ENCODE results near the gene DHX34. TPM values are rescaled to one million over a fixed set of nuclear protein-coding genes. Genes with fewer than 3 reads are reported as not detected.
"Not testable (repeated sequence)": the region's sequence is repeated elsewhere in the genome, so short reads cannot be mapped to it uniquely, and the experiment has no call there.

Gene DHX34
- total RNA-seq, 1 donor from 2014 or later, result 5.2 TPM

DNA sequence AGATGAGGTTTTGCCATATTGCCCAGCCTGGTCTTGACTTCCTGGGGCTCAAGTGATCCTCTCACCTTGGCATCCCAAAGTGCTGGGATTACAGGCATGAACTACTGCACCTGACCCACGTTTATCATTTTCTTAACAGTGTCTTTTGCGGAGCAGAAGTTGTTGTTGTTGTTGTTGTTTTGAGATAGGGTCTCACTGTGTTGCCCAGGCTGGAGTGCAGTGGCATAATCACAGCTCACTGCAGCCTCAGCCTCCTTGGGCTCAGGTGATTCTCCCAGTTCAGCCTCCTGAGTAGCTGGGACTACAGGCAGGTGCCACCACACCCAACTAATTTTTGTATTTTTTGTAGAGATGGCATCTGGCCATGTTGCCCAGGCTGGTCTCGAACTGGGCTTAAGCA is 38.5 kb downstream of the DHX34 start:
- not testable (repeated sequence) for DNase-seq (ENCODE audit: low read depth in 2 of 2)

DNA sequence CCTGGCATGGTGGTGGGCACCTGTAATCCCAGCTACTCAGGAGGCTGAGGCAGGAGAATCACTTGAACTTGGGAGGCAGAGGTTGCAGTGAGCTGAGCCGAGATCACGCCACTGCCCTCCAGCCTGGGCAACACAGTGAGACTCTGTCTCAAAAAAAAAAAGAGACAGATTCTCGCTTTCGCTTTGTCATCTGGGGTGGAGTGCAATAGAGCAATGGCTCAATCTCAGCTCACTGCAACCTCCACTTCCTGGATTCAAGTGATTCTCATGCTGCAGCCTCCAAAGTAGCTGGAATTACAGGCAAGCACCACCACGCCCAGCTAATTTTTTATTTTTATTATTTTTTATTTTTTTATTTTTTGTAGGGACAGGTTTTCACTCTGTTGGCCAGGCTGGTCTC is 39.6 kb downstream of the DHX34 start:
- not testable (repeated sequence) for DNase-seq (ENCODE audit: low read depth in 2 of 2)

GRCh38 chr19:47389150-47389556 is 40.0 kb downstream of the DHX34 start:
- DNase-seq (ENCODE audit: low read depth in 2 of 2), result no peak

GRCh38 chr19:47390533-47391488 is 41.7 kb downstream of the DHX34 start:
- no peak for DNase-seq (ENCODE audit: low read depth in 2 of 2)

DNA sequence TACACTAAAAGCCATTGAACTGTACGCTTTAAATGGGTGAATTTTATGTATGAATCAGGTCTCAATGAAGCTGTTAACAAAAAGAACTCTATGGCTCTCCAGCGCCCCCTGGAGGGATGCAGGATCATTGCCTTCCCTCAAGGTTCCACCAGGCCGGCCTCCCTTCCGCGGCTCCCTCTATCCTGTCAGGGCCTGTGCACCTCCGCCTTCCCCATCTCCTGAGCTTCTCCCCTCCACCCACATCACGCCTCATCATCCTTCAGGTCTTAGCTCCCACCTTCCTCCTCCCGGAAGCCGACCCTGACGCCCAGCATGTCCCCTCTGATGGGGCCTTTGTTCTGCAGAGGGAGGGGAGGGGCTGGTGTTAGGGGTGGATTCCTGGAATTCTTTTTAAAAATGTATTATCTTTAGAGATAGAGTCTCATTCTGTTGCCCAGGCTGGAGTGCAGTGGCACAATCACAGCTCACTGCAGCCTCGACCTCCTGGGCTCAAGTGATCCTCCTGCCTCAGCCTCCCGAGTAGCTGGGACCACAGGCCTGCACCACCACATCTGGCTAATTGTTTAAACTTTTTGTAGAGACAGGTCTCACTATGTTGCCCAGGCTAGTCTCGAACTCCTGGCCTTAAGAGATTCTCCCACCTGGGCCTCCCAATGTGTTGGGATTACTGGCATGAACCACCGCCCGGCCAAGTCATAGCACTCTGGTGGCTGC is 42.6 kb downstream of the DHX34 start:
- peak; percentile 69 to 82 for DNase-seq (ENCODE audit: low read depth in 2 of 2)

DNA sequence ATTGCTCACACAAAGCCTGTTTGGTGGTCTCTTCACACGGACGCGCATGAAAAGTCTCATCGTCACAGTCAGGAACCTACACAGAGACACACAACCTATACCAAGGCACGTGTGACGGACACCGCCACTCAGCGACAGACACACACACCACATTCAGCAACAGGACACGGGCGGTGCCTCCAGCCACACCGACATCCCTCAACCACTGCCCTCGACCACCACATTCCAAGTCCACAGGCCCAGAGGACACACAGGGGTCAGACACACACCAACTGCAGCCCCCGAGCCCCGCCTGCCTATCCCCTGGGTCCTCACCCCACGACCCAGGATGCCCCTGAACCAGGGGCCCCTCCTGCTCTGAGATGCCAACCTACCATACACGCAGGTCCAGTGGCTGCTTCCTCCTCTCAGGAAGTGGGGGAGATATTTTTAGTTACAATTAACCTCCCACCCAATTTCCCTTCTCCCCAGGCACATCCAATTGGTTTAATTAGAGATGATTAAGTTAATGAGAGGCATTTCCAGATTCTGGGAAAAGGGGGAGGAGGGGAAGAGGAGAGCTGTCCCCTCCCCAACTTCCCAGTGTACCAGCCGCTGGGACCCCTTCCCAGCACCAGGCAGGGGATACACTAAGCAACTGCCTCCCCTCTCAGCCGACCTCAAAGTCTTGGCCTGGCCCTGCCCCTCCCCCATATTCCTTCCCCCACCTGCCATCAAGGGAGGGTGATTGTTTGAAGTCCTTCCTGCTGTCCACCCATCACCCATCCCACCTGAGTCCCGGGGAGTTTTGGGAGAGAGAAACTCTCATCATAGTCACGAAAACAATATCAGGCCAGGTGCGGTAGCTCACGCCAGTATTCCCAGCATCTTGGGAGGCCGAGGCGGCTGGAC is 49.8 kb downstream of the DHX34 start:
- no peak for DNase-seq (ENCODE audit: low read depth in 2 of 2)

GRCh38 chr19:47402504-47402903 is 53.4 kb downstream of the DHX34 start:
- DNase-seq (ENCODE audit: low read depth in 2 of 2), result no peak

GRCh38 chr19:47404334-47405196 is 55.5 kb downstream of the DHX34 start:
- DNase-seq (ENCODE audit: low read depth in 2 of 2), result no peak

GRCh38 chr19:47405197-47405550 is 56.1 kb downstream of the DHX34 start:
- DNase-seq (ENCODE audit: low read depth in 2 of 2), result no peak

DNA sequence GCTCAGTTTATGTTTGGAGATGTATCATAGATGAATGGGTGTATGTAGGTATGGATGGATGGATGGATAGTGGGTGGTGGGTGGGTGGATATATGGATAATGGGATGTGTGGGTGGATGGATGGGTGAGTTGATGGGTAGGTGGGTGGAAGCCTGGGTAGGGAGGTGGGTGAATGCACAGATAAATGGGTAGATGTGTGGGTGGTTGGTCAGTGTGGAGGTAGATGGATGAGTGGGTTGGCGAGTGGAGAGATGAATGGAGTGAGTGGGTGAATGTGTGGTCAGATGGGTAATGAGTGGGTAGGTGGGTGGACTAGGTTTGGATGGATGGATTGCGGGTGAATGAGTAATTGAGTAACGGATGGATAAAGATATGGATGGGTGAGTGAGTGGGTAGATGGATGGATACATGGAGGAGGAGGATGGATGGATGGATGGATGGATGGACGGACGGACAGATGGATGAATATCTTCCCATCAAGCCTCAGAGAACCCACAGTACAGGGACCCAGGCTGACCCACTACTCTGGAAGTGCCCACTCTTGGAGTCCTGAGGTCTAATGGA is 56.8 kb downstream of the DHX34 start:
- no peak for DNase-seq (ENCODE audit: low read depth in 2 of 2)

DNA sequence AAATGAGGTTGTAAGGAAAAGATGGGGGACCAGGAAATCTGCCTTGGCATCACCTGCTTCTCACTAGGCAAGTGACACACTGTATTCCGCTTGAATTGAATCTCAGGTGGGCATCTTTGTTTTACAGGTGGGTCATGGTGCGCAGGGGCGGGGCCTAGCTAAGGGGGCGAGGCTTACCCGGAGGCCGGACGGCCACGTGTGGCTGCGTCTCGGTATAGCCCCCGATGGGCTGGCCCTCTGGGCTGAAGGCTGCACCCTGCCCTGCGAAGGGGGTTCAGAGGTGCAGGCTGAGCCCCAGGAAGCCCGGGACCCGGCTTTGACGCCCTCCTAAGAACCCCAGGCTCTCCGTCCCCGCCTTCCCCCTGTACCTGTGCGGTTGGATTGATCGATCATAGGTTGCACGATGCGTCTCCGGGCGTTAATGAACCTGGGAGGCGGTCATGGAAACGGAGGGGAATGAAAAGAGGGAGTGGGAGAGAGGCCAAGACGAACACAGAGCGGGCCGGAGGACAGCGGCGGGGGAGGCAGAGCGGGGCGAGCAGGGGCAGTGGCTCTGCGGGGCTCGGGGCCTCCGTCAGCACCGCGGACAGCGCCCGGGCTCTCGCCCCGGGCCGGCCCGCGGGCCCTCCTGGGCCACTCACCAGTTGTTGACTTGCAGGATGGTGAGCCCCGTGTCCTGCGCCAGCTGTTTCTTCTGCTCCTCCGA is 57.7 kb downstream of the DHX34 start:
- peak; percentile 37 to 38 for DNase-seq (ENCODE audit: low read depth in 2 of 2)

GRCh38 chr19:47407417-47407774 is 58.3 kb downstream of the DHX34 start:
- DNase-seq (ENCODE audit: low read depth in 2 of 2), result no peak

DNA sequence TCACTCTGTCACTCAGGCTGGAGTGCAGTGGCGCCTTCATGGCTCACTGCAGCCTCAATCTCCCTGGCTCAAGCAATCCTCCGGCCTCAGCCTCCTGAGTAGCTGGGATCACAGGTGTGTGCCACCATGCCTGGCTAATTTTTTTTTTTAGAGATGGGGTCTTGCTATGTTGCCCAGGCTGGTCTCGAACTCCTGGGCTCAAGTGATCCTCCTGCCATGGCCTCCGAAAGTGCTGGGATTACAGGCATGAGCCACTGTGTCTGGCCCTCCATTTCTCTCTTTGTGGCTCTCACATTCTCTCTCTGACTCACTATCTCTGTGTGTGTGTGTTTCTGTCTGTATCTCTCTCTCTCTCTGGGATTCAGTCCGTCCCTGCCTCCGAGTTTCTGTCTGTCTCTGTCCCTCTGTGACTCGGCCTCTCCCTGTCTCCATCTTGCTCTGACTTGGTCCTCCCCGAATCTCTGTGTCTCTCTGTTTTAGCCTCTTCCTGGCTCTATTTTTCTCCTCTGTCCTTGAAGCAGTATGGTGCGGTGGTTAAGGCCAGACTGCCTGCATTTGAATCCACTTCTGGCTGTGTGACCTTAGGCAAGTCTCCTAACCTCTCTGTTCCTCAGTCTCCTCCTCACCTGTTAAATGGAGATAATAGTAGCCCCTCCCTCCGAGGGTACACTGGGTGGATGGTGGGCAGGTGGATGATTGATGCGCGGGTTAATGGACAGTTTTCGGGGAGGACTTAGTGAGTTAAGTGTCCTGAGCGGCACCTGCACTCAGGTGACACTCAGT is 59.2 kb downstream of the DHX34 start:
- DNase-seq (ENCODE audit: low read depth in 2 of 2), result no peak

- no peak for DNase-seq (ENCODE audit: low read depth in 2 of 2)
These were observed 62.0 kb downstream of the DHX34 start for GRCh38 chr19:47411101-47411500.

DNA sequence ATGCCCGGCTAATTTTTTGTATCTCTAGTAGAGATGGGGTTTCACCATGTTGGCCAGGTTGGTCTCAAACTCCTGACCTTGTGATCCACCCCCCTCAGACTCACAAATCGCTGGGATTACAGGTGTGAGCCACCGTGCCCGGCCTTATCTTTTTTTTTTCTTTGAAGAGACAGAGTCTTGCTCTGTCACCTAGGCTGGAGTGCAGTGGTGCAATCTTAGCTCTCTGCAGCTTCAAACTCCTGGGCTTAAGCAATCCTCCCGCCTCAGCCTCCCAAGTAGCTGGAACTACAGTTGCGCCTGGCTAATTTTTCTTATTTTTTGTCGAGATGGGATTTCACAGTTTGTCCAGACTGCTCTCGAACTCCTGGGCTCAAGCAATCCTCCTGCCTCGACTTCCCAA is 62.6 kb downstream of the DHX34 start:
- not testable (repeated sequence) for DNase-seq (ENCODE audit: low read depth in 2 of 2)

- no peak for DNase-seq (ENCODE audit: low read depth in 2 of 2)
These were observed 64.8 kb downstream of the DHX34 start for GRCh38 chr19:47413941-47414340.

GRCh38 chr19:47414469-47414868 is 65.4 kb downstream of the DHX34 start:
- peak; percentile 44 to 72 for DNase-seq (ENCODE audit: low read depth in 2 of 2)

- no peak for DNase-seq (ENCODE audit: low read depth in 2 of 2)
These were observed 67.0 kb downstream of the DHX34 start for GRCh38 chr19:47415953-47416642.

- no peak for DNase-seq (ENCODE audit: low read depth in 2 of 2)
These were observed 67.5 kb downstream of the DHX34 start for GRCh38 chr19:47416643-47416985.

All from lung microvascular endothelial cell (primary cell).